Effector CD8-positive, alpha-beta T cell (primary cell): ENCODE data around the gene CAND2.
"Not testable (repeated sequence)": the region's sequence is repeated elsewhere in the genome, so short reads cannot be mapped to it uniquely, and the experiment has no call there.

Source experiments
- DNase-seq: peaks from one replicate; lab custom pipeline; 2025; lab: John Stamatoyannopoulos, UW

The CAND2 gene

DNA sequence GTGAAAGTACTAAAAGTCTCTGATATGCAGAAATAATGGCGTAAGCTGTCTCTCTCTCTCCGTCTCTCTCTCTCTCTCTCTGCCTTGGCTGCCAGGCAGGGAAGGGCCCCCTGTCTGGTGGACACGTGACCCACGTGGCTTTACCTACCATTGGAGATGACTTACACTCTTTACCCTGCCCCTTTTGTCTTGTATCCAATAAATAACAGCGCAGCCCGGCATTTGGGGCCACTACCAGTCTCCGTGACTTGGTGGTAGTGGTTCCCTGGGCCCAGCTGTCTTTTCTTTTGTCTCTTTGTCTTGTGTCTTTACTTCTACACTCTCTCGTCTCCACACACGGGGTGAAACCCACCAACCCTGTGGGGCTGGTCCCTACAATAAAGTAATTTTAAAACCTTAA, 25.2 kb upstream of the CAND2 start:
- DNase-seq, result no peak

DNA sequence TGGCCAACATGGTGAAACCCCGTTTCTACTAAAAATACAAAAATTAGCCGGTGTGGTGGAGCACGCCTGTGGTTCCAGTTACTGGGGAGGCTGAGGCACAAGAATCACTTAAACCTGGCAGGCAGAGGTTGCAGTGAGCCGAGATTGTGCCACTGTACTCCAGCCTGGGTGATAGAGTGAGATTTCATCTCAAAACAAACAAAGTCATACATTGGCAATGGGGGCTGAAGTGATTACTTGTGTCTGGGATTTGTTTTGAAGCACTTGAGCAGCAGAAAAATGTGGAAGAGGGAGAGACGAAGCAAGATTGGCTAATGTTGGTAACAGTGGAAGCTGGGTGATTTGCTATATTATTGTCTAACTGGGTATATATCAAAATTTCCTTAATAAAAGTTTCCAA, 24.0 kb upstream of the CAND2 start:
- no peak for DNase-seq

DNA sequence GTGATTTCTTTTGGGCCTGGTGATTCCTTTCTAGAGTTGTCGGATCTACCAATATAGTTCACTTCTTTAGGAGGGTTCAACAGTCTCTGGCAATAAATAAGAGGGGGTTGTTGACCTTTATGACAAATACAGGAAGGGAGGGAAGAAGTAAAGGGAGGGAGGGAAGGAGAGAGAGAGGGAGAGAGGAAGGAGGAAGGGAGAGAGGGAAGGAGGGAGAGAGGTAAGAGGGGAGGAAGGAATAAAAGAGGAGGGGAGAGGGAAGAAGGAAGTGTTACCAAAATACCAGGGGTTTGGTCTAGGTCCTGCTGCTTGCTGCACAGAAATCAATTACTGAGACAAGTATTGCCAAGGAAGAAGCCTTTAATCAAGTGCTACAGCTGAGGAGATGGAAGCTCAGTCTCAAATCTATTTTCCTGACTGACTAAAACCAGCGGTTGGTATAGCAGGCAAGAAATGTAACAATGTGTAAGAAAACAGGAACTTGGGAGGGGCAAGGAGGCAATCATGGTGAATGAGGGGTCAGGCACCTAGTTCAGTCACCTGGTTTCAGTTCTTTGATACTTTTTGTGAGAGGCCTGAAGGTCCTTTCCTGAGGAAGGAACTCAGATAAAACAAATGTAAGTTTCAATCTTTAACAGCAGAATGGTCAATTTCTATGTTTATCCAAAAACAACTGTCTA, 23.3 kb upstream of the CAND2 start:
- no peak for DNase-seq

DNA sequence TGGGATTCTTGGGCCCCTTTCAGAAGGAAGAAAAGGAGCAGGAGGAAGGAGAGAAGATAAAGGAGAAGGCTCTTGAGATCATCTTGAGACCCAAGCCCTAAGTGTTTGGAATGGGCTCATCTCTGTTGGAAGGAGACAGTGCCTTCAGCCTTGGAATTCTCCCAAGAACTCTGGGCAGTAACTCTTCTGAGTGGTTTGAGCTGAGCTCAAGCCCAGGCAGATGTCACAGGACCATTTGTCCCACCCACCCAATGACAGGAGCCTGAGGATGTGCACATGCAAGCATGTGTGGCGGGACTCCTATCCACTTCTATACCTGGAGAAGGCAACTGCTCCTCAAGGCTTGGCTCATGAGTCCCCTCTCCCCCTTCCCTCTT, 22.8 kb upstream of the CAND2 start:
- DNase-seq, result no peak

DNA sequence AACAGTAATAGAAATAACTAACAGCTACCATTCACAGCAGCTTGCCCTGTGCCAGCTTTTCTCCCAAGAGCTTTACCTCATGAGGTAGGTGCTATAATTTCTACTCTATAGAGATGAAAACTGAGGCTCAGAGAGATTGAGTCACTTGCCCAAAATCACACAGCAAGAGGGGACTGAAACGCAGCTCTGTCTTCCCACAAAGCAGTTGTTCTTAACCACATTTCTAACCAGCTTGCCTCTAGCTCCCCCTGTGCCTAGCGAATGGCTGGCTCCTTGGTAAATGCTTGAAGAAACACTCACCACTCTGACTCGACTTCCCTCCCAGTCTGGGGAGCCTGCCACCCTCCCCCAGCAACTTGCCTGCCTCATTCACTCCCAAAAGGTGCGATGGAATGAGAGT, 21.9 kb upstream of the CAND2 start:
- no peak for DNase-seq

DNA sequence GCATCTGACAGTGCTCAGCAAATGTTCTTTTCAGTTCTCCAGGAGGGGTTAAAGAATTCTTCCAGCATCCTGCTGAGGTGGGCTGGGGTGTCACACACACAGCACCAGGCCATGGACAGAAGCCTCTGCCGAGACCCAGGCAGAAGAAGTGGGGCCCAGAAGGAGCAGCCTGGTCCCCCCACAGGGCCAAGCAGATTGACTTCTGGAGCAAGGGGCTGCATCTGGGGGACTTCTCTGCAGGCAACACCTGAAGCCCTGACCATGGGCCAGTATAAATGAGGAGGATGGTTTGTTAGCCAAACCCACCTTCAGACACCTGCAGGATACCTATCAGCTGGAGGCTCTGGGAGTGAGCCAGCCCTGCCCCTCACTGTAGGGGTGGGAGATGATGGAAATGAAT, 21.3 kb upstream of the CAND2 start:
- DNase-seq, result no peak

DNA sequence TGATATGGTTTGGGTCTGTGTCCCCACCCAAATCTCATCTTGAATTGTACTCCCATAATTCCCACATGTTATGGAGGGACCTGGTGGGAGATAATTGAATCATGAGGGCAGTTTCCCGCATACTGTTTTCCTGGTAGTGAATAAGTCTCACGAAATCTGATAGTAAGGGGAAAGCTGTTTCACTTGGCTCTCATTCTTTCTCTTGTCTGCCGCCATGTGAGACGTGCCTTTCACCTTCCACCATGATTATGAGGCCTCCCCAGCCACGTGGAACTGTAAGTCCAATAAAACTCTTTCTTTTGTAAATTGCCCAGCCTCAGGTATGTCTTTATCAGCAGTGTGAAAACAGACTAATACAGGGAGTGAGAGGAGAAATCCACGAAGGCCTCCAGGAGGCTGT, 20.5 kb upstream of the CAND2 start:
- DNase-seq, result not testable (repeated sequence)

DNA sequence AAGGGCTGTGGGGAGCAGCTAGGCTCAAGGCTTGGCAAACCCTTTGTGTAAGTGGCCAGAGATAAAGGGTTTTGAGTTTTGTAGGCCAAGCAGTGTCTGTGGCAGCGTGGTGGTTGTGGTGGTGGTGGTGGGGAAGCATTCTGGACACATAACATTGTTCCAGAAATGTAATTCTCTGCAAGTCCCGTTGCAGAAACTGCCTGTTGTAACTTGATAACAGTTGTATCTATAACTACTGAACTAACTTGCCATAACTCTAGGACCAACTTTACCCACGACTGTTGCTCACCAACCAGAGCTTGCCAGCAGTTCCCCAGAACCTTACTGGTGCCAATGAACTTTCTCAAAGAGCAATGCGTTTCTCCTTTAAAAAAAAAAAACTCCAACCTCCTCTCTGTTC, 19.3 kb upstream of the CAND2 start:
- DNase-seq, result no peak

DNA sequence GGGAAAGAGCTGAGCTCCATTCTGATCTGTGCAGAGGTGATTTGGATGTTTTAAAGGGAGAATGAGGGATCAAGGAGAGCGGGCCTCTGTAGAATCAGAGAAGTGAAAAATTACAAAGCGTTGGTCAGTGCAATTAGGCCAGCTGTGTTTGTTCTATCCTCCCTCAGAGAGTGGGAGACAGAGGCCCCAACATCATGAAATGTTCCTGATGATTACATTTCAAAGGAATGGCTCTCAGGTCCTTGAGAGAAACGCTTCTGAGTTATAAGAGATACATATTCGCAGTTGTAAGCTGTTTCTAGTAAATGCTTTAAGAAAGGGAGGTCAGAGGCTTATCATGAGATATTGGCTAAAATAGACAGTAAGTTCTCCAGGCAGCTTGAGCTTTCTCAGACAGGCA, 15.7 kb upstream of the CAND2 start:
- DNase-seq, result no peak

DNA sequence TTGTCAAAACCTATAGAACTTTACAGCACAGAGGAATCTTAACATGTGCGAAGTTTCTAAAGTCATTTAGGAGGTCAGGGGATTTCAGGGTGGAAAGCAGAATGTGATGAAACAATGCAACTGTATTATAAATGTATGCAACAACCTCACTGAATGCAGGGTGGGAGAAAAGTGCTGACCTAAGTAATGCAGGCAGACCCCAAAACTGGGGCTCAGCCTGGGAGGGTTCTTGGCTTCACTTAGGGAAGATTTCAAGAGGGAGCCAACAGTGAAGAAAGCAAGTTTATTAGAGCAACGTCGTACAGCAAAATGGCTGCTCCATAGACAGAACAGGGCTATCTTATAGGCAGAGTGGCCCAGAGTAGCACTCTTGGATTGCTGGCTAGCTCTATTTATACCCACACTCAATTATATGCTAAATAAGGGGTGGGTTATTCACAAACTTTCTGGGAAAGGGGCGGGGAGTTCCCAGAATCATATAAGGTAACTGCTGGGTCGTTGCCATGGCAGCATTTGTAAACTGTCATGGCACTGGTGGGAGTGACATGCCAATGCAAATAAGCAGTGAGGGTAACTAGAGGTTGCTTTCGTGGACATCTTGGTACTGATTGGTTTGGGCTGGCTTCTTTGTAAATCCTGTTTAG, 14.2 kb upstream of the CAND2 start:
- no peak for DNase-seq

DNA sequence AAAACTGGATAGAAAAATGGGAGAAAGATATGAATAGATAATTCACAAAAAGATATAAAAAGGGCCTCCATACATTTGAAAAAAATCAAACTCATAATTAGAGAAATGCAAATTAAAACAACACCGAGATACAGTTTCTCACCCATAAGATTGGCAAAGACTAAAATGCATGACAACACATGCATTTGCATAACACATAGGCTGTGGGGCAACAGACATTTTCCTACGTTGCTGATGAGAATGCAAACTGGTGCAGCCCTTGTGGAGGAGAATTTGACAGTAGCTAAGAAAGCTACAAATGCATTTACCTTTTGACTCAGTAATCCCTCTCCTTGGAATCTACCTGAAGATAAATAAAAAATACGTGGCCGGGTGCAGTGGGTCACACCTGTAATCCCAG, 11.4 kb upstream of the CAND2 start:
- DNase-seq, result no peak

DNA sequence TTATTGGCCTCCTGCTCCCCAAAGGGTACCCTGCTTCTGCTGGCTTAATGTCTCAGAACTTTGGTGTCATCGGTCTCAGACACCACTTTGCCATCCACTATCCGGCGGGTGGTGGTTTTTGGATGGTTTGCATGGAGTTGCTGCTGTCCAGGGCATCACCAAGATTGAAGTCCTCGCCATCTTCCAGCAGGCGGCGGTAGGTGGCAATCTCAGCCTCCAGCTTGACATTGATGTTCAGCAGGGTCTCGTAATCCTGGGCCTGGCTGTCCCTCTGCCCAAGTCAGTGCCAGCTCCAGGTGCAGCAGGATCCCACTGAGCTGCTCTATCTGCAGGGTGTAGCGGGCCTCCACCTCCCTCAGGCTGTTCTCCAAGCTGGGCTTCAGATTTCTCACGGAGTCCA, 9.1 kb upstream of the CAND2 start:
- peak; percentile 45 for DNase-seq

DNA sequence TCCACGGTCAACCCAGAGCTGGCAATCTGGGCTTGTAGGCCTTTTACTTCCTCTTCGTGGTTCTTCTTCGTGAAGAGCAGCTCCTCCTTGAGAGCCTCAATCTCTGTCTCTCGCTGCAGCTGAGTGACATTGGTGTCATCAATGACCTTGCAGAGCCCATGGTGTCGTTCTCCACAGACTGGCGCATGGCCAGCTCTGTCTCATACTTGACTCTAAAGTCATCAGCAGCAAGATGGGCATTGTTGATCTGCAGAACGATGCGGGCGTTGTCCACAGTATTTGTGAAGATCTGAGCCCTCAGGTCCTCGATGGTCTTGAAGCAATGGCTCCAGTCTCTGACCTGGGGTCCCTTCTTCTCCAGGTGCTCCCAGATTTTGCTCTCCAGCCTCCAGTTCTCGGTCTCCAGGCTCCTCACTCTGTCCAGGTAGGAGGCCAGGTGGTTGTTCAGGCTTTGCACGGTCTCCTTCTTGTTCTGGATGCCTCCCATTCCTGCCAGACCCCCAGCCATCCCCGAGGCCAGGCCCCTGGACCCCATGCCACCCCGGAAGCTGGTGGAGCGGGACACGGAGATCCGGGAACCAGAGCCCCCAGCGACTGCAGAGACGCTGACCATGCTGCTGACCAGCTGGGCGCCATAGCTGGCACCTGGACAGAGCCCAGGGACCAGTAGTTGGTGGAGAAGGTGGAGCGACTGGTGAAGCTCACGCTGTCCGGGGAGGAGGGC, 8.4 kb upstream of the CAND2 start:
- not testable (repeated sequence) for DNase-seq

DNA sequence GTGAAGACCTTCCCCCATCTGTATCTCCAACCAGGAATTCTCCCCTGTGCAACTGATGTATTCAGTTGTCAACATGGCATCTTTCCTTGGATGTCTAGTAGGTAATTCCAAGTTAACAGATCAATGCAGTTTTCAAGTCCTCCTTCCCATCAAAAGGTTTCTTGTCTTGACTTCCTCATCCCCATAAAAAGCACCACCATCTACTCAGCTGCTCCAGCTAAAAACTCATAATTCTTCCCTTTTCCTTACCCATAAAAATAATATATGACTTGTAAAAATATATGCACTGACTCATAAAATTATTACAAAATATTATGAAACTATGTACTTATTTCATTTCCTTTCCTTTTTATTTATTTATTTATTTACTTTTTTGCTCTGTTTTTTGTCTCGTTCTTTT, 5.0 kb upstream of the CAND2 start:
- no peak for DNase-seq

DNA sequence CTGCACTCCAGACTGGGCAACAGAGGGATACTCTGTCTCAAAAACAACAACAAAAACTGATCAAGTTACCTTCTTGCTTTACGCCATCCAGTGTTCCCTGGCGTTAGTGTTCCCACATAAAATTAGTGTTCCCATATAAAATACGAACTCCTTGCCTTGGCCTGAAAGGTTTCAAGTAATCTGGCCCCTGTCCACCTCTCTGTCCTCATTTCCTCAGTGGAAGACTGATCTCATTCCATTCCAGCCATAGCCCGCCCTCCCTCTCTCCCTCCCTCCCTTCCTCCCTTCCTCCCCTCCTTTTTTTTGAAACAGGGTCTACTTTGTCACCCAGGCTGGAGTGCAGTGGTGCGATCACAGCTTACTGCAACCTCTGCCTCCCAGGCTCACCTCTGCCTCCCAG, 2.8 kb upstream of the CAND2 start:
- DNase-seq, result no peak

DNA sequence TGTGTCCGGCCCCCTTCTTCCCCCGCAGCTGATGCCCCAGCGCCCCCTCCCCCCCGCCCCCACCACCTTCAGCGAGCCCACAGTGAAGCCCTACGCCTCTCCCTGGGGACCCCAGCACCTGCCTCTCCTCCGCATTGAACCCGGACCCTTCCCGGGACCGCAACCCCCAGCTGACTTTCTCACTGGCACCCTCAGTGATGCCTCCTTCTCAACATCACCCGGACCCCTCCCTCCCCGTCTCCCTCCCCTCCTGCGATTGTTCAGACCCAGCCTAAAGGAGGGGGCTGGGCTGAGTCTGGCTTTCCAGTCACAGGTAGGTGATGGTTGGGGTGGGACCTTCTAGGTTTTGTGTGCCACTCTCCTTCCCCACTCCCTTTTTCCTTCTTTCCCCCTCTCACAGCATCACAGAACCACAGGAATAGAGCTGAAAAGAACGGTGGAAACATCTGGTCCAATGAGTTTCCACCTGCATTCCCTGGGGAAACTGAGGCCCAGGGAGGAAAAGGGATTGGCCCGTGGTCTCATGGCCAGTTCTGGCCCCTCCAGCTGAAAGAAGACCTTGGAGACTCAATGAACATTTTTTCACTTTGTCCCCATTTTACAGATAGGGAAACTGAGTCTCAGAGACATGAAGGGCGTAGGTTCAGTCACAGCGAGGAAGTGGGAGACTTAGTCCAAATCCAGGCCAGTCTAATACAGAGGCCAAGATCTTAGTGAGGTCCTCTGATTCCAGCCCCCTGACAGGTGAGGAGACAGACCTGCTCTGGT, 828 bp downstream of the CAND2 start:
- no peak for DNase-seq

DNA sequence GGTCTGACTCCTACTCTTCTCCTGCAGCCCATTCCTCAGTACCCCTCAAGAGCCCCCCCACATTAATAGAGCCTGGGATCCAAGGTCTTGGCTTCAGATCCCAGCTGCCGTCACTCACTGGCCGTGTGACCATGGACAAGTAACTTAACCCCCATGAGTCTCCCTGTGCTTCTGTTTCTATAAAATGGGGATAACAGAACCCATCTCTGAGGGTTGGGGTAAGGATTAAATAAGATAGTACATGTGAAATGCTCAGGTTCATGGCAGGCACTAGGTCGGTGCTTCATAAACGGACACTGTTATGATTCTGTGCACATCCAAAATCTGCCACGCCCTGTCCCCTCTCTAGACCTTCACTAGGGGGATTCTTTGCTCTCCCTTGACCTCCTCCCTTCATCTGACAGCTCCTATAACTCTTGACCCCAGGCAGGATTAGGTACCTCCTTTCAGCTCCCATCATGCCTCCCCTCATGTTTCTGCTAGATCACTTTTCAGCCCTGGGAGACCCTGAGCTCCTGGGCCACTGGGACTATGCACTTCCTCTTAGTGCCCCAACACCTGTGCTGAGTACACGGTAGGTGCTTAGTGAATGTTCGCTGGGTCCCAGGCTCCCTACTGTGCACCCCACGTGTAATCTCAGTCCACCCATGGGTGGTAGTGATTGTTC, 1.5 kb downstream of the CAND2 start:
- no peak for DNase-seq

DNA sequence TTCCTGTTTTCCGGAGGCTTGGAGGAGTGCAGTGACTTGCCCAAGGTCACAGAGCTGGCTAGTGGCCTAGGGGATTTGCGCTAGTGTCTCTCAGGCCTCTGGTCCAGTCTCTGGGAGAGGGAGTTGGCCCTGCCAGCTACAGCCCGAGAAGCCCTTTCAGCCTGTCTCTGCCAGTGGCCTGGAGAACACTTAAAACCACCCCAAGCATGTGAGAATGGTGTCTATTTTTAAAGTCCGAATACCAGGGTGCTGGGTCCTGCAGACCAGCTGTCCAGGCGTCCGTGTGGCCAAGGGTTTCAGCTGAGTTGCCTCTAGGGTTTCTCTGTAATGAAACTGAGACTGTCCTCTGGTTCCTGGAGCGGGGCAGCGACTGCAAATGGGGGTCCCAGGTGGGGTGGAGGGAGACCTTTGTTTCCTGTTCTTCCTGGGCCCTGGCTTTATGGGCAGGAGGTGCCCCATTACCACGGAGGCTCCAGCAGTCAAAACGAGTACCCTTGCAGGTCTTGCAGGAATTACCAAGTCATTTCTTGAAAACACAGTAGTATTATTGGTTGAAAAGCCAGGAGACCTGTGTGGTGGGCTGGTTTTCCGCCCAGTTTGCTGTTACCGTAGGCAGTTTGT, 2.2 kb downstream of the CAND2 start:
- DNase-seq, result no peak

DNA sequence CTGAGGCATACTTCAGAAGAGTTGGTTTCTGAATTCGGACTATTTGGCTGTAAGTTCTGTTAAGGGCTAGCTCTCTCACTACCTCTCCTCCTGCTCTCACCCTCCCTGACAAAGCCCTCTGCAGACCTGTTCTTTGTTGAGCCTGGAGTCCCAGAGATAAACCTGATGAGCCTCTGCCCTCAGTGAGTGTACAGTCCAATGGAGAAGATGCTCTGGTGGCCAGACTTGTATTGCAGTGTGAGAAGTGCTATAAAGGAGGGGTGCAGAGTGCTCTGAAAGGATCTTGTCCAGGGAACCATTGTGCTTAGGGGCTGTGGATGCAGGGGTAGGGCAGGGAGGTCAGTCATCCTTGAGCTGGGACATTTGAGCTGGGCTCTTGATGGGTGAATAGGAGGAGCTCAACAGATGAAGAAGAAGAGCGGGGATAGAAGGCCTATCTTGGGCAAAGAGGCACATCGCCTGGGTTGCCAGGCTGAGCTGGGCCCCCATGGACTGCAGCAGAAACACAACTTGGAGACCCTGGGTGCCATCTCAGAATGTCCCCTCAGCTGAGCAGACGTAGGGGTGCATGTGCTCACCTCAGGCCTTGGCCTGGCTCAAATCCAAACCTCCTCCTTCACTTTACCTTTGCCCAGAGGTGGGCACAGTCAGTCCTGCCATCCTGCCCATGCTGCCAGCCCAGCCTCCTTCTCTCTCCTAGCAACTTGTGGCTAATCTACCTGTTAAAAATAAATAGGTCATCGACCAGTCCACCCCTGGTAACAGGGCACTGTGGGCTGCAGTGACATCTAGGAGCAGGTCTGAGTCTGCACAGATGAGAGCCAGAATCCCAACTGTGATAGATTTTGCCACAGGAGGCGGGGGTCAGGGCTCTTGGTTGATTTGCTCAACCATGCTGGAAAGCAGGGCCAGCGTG, 3.3 kb downstream of the CAND2 start:
- DNase-seq, result no peak

DNA sequence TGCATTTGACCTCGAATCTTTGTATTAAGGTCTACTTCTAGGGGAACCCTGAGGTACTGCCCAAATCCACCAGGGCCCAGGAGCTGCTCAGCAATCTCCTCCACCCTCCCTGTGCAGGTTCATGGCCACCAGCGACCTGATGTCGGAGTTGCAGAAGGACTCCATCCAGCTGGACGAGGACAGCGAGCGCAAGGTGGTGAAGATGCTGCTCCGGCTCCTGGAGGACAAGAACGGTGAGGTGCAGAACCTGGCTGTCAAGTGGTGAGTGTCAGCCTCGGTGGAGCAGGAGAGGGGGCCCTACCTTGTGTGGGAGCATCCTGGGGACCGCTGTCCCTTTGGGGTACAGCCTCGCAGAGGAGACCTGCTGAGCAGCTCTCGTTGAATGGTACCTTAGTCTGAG, 6.9 kb downstream of the CAND2 start:
- no peak for DNase-seq

DNA sequence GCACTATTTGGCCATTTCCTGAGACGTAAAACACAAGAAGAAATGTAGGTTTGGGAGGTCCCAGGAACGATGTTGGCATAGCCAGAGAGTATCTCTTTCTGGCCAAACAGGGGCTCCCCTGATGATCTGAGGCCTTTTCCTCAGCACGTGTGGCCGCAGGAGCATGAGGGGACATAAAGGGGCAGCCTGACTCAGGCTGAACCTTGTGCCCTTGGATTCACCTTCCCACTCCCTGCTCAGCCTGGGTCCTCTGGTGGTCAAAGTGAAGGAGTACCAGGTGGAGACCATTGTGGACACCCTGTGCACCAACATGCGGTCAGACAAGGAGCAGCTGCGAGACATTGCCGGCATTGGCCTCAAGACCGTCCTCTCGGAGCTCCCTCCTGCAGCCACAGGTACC, 10.6 kb downstream of the CAND2 start:
- no peak for DNase-seq
